ENCODE data around the gene CYP2R1. TPM values are rescaled to one million over a fixed set of nuclear protein-coding genes. Genes with fewer than 3 reads are reported as not detected.
"Not testable (repeated sequence)": the region's sequence is repeated elsewhere in the genome, so short reads cannot be mapped to it uniquely, and the experiment has no call there.

CYP2R1 gene
- total and polyA plus RNA-seq, 12 donors: 5.7 to 58.5 (median 9.2) TPM

GRCh38 chr11:14882196-14882595, 9.8 kb downstream of the CYP2R1 start:
- Histone ChIP-seq H3K4me1 (replicated peaks in 1 of 2) (no peaks in the 10 kb centered on the region), H3K36me3 (replicated peaks in 1 of 2) (peaks cover 0 to 13% of the 10 kb centered on the region in 2 donors), H3K4me3 (no peak overlapping the region), H3K9me3 (replicated peaks in 1 of 3) (peaks cover 0 to 4% (median 0%) of the 10 kb centered on the region in 3 donors), H3K27ac (no peak overlapping the region), H3K27me3 (no peaks in the 10 kb centered on the region)
- TF ChIP-seq, protein P1, sequence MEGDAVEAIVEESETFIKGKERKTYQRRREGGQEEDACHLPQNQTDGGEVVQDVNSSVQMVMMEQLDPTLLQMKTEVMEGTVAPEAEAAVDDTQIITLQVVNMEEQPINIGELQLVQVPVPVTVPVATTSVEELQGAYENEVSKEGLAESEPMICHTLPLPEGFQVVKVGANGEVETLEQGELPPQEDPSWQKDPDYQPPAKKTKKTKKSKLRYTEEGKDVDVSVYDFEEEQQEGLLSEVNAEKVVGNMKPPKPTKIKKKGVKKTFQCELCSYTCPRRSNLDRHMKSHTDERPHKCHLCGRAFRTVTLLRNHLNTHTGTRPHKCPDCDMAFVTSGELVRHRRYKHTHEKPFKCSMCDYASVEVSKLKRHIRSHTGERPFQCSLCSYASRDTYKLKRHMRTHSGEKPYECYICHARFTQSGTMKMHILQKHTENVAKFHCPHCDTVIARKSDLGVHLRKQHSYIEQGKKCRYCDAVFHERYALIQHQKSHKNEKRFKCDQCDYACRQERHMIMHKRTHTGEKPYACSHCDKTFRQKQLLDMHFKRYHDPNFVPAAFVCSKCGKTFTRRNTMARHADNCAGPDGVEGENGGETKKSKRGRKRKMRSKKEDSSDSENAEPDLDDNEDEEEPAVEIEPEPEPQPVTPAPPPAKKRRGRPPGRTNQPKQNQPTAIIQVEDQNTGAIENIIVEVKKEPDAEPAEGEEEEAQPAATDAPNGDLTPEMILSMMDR (IDR thresholded peaks at IDR 0.05): no peak
- TF ChIP-seq POLR2A (IDR thresholded peaks at IDR 0.05): no peak
- DNase-seq: no peak
- intact Hi-C loops (cut with DNase I): no loop called here
- WGBS, 4 donors: 86 to 91% (median 86%) methylated on average over 1 of the region's 1 CpG

- intact Hi-C loops (cut with DNase I): no loop called here
- no peaks in the 10 kb centered on the region for H3K27me3 ChIP-seq
- no peaks in the 10 kb centered on the region for H3K4me1 ChIP-seq (replicated peaks in 1 of 2)
- 89 to 100% (median 95%) methylated on average over 2 of the region's 2 CpGs for WGBS, 4 donors
- H3K9me3 ChIP-seq (replicated peaks in 1 of 3): peaks cover 0 to 4% (median 0%) of the 10 kb centered on the region in 3 donors
- no peak overlapping the region for H3K27ac ChIP-seq
- H3K36me3 ChIP-seq (replicated peaks in 1 of 2): peaks cover 0 to 13% of the 10 kb centered on the region in 2 donors
- DNase-seq: no peak
- TF ChIP-seq, protein P1 (IDR thresholded peaks at IDR 0.05): no peak
- TF ChIP-seq POLR2A (IDR thresholded peaks at IDR 0.05): no peak
- H3K4me3 ChIP-seq: no peak overlapping the region
Measured at GRCh38 chr11:14881576-14882193, 10.3 kb downstream of the CYP2R1 start.

GRCh38 chr11:14875163-14875562, 16.9 kb downstream of the CYP2R1 start:
- H3K4me3 ChIP-seq: no peak overlapping the region
- no peaks in the 10 kb centered on the region for H3K4me1 ChIP-seq (replicated peaks in 1 of 2)
- intact Hi-C loops (cut with DNase I): no loop called here
- TF ChIP-seq POLR2A (IDR thresholded peaks at IDR 0.05): no peak
- TF ChIP-seq, protein P1 (IDR thresholded peaks at IDR 0.05): no peak
- DNase-seq: no peak
- 95 to 97% (median 95%) methylated on average over 5 of the region's 5 CpGs for WGBS, 4 donors
- H3K27ac ChIP-seq: no peak overlapping the region
- no peaks in the 10 kb centered on the region for H3K9me3 ChIP-seq (replicated peaks in 1 of 3)
- peaks cover 0 to 13% of the 10 kb centered on the region in 2 donors for H3K36me3 ChIP-seq (replicated peaks in 1 of 2)
- H3K27me3 ChIP-seq: no peaks in the 10 kb centered on the region

DNA sequence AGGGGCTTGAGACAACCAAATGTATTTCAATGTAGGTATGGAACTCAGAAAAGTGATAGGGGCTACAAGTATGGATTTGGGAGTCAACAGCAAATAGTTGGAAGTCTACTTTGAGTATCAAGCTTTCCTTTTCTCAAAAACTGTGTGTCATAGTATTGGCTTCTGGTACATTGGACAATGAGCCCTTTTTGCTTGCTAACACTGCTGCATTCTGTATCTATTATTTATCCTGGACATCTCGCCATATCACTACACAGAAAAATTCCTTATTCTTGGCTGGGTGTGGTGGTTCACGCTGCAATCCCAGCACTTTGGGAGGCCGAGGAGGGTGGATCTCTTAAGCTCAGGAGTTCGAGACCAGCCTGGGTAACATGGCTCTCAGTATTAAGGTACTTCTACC, 18.4 kb downstream of the CYP2R1 start:
- Histone ChIP-seq H3K27ac (no peak overlapping the region), H3K36me3 (replicated peaks in 1 of 2) (peaks cover 0 to 13% of the 10 kb centered on the region in 2 donors), H3K4me3 (no peak overlapping the region), H3K9me3 (replicated peaks in 1 of 3) (no peaks in the 10 kb centered on the region), H3K27me3 (no peaks in the 10 kb centered on the region), H3K4me1 (replicated peaks in 1 of 2) (no peaks in the 10 kb centered on the region)
- intact Hi-C loops (cut with DNase I): no loop called here
- no peak for TF ChIP-seq POLR2A (IDR thresholded peaks at IDR 0.05)
- DNase-seq: no peak
- WGBS, 4 donors: 83 to 92% (median 87%) methylated on average over 4 of the region's 4 CpGs

DNA sequence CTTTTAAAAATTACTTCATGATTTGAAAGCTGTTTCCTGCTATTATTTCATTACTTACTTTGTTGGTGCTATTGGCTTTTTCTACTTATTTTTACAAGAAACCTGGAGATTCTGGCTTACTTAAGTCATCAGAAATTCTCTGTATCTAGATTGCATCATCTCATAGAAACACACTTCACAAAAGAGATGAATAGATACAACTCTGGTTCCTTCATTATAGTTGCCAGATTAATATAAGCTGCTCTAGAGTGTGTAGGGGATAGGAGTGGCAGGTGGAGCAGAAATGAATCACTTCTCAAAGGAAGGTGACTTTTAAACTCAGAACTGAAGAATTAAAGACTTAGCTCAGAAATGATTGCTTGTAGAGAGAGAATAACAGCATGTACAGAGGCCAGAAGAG, 20.0 kb downstream of the CYP2R1 start:
- Histone ChIP-seq H3K36me3 (replicated peaks in 1 of 2) (no peaks in the 10 kb centered on the region), H3K4me3 (no peak overlapping the region), H3K27ac (no peak overlapping the region), H3K27me3 (no peaks in the 10 kb centered on the region), H3K9me3 (replicated peaks in 1 of 3) (no peaks in the 10 kb centered on the region), H3K4me1 (replicated peaks in 1 of 2) (no peaks in the 10 kb centered on the region)
- TF ChIP-seq, protein P1 (IDR thresholded peaks at IDR 0.05): no peak
- no peak for TF ChIP-seq POLR2A (IDR thresholded peaks at IDR 0.05)
- intact Hi-C loops (cut with DNase I): no loop called here
- no peak for DNase-seq

DNA sequence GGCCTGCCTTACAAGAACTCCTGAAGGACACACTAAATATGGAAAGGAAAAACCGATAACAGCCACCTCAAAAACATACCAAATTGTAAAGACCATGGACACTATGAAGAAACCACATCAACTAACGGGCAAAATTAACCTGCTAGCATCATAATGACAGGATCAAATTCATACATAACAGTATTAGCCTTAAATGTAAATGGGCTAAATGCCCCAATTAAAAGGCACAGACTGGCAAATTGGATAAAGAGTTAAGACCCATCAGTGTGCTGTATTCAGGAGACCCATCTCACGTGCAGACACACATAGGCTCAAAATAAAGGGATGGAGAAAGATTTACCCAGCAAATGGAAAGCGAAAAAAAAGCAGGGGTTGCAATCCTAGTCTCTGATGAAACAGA, 28.3 kb downstream of the CYP2R1 start:
- H3K4me1 ChIP-seq (replicated peaks in 1 of 2); H3K4me3 ChIP-seq; H3K36me3 ChIP-seq (replicated peaks in 1 of 2); H3K27ac ChIP-seq; H3K27me3 ChIP-seq; intact Hi-C loops (cut with DNase I); H3K9me3 ChIP-seq (replicated peaks in 1 of 3); DNase-seq: not testable (repeated sequence)
- WGBS, 4 donors: 81 to 97% (median 87%) methylated on average over 4 of the region's 4 CpGs
